K562 treated with DMSO at 1 percent for 48 hours (cell line): ENCODE results near the gene POTEE. TPM values are rescaled to one million over a fixed set of nuclear protein-coding genes. Genes with fewer than 3 reads are reported as not detected.

Experiments used
- total RNA-seq: library from RNA; unstranded; fragments of 300-600 nt; gene quantifications from 2 replicates; pipeline ENCODE4 v1.2.3, GENCODE V29; 2022; ENCODE audit warnings: low replicate concordance; ENCODE audit errors: extremely low read depth

The POTEE gene
- not detected in 2 replicates for total RNA-seq

GRCh38 chr2:131209030-131209772, at the start of gene POTEE:
Gene POTEE (plus strand): TSS chr2:131209536. CDS start chr2:131218403, 8,867 bp downstream.

Other genes with a start within 250 kb of the POTEE start
- 604 TPM in 1 of 2 replicates, not detected in the other for gene FAM168B, start 116.1 kb upstream of the POTEE start, total RNA-seq
- gene PLEKHB2, start 104.2 kb upstream of the POTEE start, total RNA-seq = not detected in 2 replicates
- not detected in 2 replicates for gene RAB6D, start 154.6 kb downstream of the POTEE start, total RNA-seq